Measurements from ENCODE around the gene PHF14.

PHF14 gene

DNA sequence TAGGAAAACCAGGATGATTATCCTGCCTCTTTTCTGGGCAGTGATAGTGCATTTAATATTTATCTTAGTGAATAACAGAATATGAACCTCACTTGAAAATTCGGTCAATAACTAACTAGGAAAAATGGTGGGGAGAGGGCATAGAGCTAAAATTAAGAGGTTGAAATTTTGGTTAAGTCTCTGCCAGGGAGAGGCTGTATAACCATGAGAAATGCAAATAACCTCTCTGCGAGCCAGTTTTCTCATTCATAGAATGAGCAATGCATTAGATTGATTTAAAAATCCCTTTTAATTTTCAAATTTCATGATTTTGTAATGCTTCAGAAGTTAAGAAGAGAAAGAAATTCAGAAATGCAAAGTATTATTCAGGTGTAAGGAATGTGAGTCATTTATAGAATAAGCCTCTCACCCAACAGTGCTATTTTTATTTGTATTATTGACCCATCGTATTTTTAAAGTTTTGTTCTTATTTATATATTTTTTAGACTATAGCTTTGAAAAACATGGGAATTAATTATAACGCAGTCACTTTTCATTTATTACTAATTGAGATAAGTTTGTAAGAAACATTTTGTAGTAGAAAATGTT is 104.7 kb downstream of the PHF14 start:
- no peaks in the 10 kb centered on the region for H3K36me3 ChIP-seq (replicated peaks)
- H3K27ac ChIP-seq = no peak overlapping the region
- TF ChIP-seq CTCF (IDR thresholded peaks at IDR 0.05; ENCODE audit: low read depth, low read length, missing control alignments) = no peak
- no peak for DNase-seq
- in situ Hi-C loops (cut with HindIII; ENCODE audit: low pct_ligation_motif_present, low sequenced_read_pairs) = no loop called here
- no peaks in the 10 kb centered on the region for H3K27me3 ChIP-seq (replicated peaks)
- no peak overlapping the region for H3K4me3 ChIP-seq (ENCODE audit: low read depth, low read length)

GRCh38 chr7:11079907-11080306 is 106.2 kb downstream of the PHF14 start:
- Histone ChIP-seq H3K27ac (no peak overlapping the region), H3K36me3 (replicated peaks) (no peaks in the 10 kb centered on the region), H3K27me3 (replicated peaks) (no peaks in the 10 kb centered on the region), H3K4me3 (ENCODE audit: low read depth, low read length) (no peak overlapping the region)
- in situ Hi-C loops (cut with HindIII; ENCODE audit: low pct_ligation_motif_present, low sequenced_read_pairs) = no loop called here
- no peak for DNase-seq
- no peak for TF ChIP-seq CTCF (IDR thresholded peaks at IDR 0.05; ENCODE audit: low read depth, low read length, missing control alignments)

GRCh38 chr7:11082121-11082520 is 108.4 kb downstream of the PHF14 start:
- Histone ChIP-seq H3K27me3 (replicated peaks) (no peaks in the 10 kb centered on the region), H3K27ac (no peak overlapping the region), H3K36me3 (replicated peaks) (no peaks in the 10 kb centered on the region), H3K4me3 (ENCODE audit: low read depth, low read length) (no peak overlapping the region)
- in situ Hi-C loops (cut with HindIII; ENCODE audit: low pct_ligation_motif_present, low sequenced_read_pairs) = no loop called here
- no peak for TF ChIP-seq CTCF (IDR thresholded peaks at IDR 0.05; ENCODE audit: low read depth, low read length, missing control alignments)
- no peak for DNase-seq

DNA sequence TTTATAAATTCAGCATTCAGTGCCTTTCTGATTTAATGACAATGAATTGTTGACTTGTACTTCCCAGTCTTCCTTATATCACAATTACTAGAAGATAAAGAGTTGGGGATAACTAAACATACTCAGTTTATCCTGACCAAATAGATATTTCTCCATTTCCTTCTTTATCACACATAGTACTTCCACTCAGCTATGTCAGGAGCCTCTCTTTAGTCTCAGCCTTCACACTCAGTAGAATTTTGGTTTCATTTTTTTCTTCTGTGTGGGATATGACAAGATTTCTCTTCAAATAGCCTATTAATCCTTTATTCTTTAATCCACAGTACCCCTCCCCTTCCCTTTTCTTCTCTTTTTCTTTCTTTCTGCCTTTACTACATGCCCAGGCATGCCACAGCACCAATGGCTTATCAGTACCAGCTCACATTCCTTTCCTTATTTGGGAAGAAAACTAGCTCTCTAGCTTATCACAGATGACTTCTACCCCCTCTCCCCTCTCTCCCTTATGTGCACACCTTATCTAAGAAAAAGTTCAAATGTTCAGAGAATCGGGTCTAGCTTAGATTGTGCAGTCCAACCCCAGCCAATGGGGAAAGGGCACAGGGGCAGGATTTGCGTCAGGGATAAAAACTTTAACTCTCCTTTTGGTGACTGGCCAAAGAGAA is 109.0 kb downstream of the PHF14 start:
- Histone ChIP-seq H3K27me3 (replicated peaks) (no peaks in the 10 kb centered on the region), H3K36me3 (replicated peaks) (no peaks in the 10 kb centered on the region), H3K27ac (peak overlapping the region; percentile 21), H3K4me3 (ENCODE audit: low read depth, low read length) (no peak overlapping the region)
- no peak for DNase-seq
- TF ChIP-seq CTCF (IDR thresholded peaks at IDR 0.05; ENCODE audit: low read depth, low read length, missing control alignments) = no peak
- in situ Hi-C loops (cut with HindIII; ENCODE audit: low pct_ligation_motif_present, low sequenced_read_pairs) = no loop called here

DNA sequence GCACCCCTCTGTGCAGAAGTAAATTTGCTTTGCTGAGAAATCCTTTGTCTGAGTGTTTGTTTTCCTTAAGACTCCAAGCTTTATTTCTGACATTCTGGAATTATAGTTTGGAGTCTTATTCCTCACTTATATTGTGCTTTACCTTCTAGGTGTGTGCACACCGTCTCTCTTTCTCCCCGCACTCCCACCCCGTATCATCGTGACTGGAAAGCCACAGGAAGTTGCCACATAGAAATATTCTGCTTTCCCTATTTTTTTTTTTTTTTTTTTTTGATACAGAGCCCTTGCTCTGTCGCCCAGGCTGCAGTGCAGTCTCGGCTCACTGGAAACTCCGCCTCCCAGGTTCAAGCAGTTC is 109.5 kb downstream of the PHF14 start:
- H3K27ac ChIP-seq = no peak overlapping the region
- H3K27me3 ChIP-seq (replicated peaks) = no peaks in the 10 kb centered on the region
- no peak for TF ChIP-seq CTCF (IDR thresholded peaks at IDR 0.05; ENCODE audit: low read depth, low read length, missing control alignments)
- DNase-seq = no peak
- H3K36me3 ChIP-seq (replicated peaks) = no peaks in the 10 kb centered on the region
- no peak overlapping the region for H3K4me3 ChIP-seq (ENCODE audit: low read depth, low read length)
- in situ Hi-C loops (cut with HindIII; ENCODE audit: low pct_ligation_motif_present, low sequenced_read_pairs) = no loop called here

DNA sequence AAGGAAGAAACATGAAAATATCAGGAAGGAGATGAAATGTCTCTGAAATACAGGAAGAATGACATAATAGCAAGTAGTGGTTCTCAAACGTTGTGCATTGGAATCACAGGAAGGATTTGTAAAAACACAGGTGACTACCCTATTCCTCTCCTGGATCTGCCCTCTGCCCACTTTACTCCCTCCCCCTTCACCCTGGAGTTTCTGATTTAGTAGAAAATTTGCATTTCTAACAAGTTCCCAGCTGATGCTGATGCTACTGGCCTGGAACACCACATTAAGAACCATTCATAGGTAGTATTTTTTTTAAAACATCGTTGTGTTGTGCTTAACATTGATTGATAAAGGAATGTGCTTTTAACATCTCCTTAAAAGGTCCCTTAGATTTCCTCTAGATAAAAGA is 130.9 kb downstream of the PHF14 start:
- Histone ChIP-seq H3K27ac (no peak overlapping the region), H3K27me3 (replicated peaks) (no peaks in the 10 kb centered on the region), H3K4me3 (ENCODE audit: low read depth, low read length) (no peak overlapping the region), H3K36me3 (replicated peaks) (no peaks in the 10 kb centered on the region)
- TF ChIP-seq CTCF (IDR thresholded peaks at IDR 0.05; ENCODE audit: low read depth, low read length, missing control alignments) = no peak
- in situ Hi-C loops (cut with HindIII; ENCODE audit: low pct_ligation_motif_present, low sequenced_read_pairs) = no loop called here
- DNase-seq = no peak

All from brain microvascular endothelial cell (primary cell).